ENCODE measurements around the gene GRN. TPM values are rescaled to one million over a fixed set of nuclear protein-coding genes. Genes with fewer than 3 reads are reported as not detected.

The GRN gene
- polyA plus RNA-seq, 2 of the 4 experiments (the other 2 are of a cell fraction) = 111 to 197 TPM

DNA sequence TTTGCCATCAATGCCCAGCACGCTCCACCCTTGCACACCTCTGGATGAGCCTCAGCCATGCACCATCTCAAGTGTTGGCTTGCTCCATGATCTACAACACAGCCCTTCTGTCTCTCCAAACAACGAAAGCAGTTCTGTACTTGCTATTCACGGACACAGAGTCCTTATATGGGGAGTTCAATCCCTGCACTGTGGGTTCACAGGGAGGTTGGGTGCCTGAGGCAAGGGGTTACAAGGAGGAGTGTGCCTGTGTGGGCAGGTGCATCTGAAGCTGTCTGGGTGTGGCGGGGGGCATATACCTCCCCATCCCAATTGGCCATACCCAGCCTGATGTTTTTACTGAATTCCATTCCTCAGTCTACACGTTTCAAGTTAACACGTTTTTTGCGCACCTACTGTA lies 31.1 kb upstream of the GRN start (continued):
- TF ChIP-seq TFCP2L1 (CRISPR knock-in tag; IDR thresholded peaks at IDR 0.05) (no peak), PHF8 (IDR thresholded peaks at IDR 0.05; ENCODE audit: borderline replicate concordance, low read depth) (no peak)

DNA sequence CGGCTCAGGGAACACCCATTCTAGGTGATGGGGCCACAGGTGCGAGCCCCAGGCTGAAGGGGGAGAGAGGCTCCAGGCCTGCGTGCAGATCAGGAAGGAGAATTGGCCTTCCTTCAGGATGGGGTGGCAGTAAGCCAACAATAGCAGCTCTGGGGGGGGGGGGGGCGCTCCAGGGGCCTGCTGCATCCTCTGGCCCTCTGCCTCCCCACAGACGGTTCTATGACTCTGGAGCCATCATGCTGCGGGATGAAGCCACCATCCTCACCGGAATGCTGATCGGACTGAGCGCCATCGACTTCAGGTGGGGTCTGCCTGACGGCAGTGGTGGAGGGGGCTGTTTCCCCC lies 30.6 kb upstream of the GRN start:
- WGBS (ENCODE audit: missing lambda C conversion rate) = 63% methylated on average over 11 of the region's 11 CpGs
- DNase-seq (ENCODE audit: low read depth in 1 of 2, low spot score in 1 of 2) = no peak
- H3K4me2 ChIP-seq = peak overlapping the region; percentile 99
- 0 out of 3 replicates have a peak, but pooled peaks cover 4% of the 10 kb centered on the region for H3K4me1 ChIP-seq
- no peak for FAIRE-seq
- peak overlapping the region; percentile 63; the same call in 2 of the 3 replicates for H3K4me3 ChIP-seq
- no peaks in the 10 kb centered on the region for H3K9me3 ChIP-seq
- TF ChIP-seq HEYL (CRISPR knock-in tag; IDR thresholded peaks at IDR 0.05) (no peak), BHLHE40 (IDR thresholded peaks at IDR 0.05; ENCODE audit: low read depth, low read length) (no peak), ZSCAN20 (CRISPR knock-in tag; IDR thresholded peaks at IDR 0.05) (no peak)
- no peak overlapping the region; a peak in 1 of 6 replicates for H3K27ac ChIP-seq
- no peak for ATAC-seq
- CTCF ChIA-PET = interaction anchor here (0.8 to 14.1 kb wide), 6 partner anchors 16 to 197 kb away, joined by 3 to 159 read pairs (median 5); no protein-coding TSS in a partner anchor
- POLR2A ChIA-PET = interaction anchor here (1.6 to 2.2 kb wide), 3 partner anchors 10 to 115 kb away, joined by 3 to 13 read pairs (median 5); partner anchors contain the start of gene ATXN7L3

DNA sequence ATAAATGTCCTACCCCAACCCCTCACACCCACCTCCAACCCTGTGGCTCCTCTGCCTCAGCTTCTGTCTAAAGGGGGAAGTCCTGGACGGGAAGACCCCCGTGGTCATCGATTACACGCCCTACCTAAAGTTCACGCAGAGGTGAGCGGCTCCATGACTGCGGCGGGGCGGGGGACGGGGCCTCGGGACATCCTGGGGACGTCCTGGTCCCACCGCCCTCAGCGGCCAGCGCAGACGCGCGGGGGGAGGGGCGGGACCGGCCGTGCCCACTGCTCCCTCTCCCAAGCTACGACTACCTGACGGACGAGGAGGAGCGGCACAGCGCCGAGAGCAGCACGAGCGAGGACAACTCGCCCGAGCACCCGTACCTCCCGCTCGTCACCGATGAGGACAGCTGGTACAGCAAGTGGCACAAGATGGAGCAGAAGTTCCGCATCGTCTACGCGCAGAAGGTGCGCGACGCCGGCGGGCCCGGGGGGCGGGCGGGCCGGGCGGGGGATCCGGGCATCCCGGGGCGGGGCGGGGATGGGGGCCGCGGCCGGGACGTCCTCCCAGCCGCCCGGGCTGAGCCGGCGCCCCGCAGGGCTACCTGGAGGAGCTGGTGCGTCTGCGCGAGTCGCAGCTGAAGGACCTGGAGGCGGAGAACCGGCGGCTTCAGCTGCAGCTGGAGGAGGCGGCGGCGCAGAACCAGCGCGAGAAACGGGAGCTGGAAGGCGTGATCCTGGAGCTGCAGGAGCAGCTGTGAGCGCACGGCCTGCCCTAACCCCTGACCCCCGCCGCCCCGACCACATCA lies 30.0 kb upstream of the GRN start:
- WGBS (ENCODE audit: missing lambda C conversion rate) = 14% methylated on average over 25 of the region's 81 CpGs
- peak overlapping the region; percentile 63 for H3K4me3 ChIP-seq
- CTCF ChIA-PET = interaction anchor here (0.8 to 14.1 kb wide), 6 partner anchors 15 to 197 kb away, joined by 3 to 159 read pairs (median 5); no protein-coding TSS in a partner anchor
- DNase-seq (ENCODE audit: low read depth in 1 of 2, low spot score in 1 of 2) (peak; percentile 73 to 93), FAIRE-seq (no peak), ATAC-seq (peak; percentile 64 to 73)
- H3K4me2 ChIP-seq = peak overlapping the region; percentile 99
- no peaks in the 10 kb centered on the region for H3K9me3 ChIP-seq
- H3K27ac ChIP-seq = peak overlapping the region; percentile 51 to 78; a peak in 5 of 6 replicates
- 0 out of 3 replicates have a peak, but pooled peaks cover 4% of the 10 kb centered on the region for H3K4me1 ChIP-seq
- POLR2A ChIA-PET = interaction anchor here (0.6 to 2.2 kb wide), 6 partner anchors 9 to 115 kb away, joined by 3 to 13 read pairs (median 4); partner anchors contain the start of genes ATXN7L3 and SLC25A39
- TF ChIP-seq MYC (IDR thresholded peaks at IDR 0.05; ENCODE audit: borderline replicate concordance, low read length) (no peak), MAFK (IDR thresholded peaks at IDR 0.05; ENCODE audit: partially characterized antibody) (no peak), FOXS1 (CRISPR knock-in tag; IDR thresholded peaks at IDR 0.05) (no peak), RAD21 (conservative IDR thresholded peaks at IDR 0.05 in 1 of 2, IDR thresholded peaks at IDR 0.05 in 1 of 2) (no peak), SMC3 (IDR thresholded peaks at IDR 0.05) (no peak), HOXB5 (CRISPR knock-in tag; IDR thresholded peaks at IDR 0.05) (no peak), CBX2 (IDR thresholded peaks at IDR 0.05; ENCODE audit: borderline replicate concordance, low read depth) (no peak), FOSL2 (IDR thresholded peaks at IDR 0.05) (no peak), FOSL2 (CRISPR knock-in tag; IDR thresholded peaks at IDR 0.05) (no peak), BHLHE40 (IDR thresholded peaks at IDR 0.05; ENCODE audit: low read depth, low read length) (no peak), HOXA7 (CRISPR knock-in tag; IDR thresholded peaks at IDR 0.05) (no peak), ZFP36 (IDR thresholded peaks at IDR 0.05; ENCODE audit: borderline replicate concordance, partially characterized antibody) (no peak), NFE2L2 (conservative IDR thresholded peaks at IDR 0.05; ENCODE audit: low read length) (no peak), CHD2 (IDR thresholded peaks at IDR 0.05; ENCODE audit: low read length, partially characterized antibody) (peak; percentile 78), NR3C1 (IDR thresholded peaks at IDR 0.05) (no peak), PHF8 (IDR thresholded peaks at IDR 0.05; ENCODE audit: borderline replicate concordance, low read depth) (no peak), CHD4 (IDR thresholded peaks at IDR 0.05; ENCODE audit: borderline replicate concordance) (no peak), CEBPB (IDR thresholded peaks at IDR 0.05) (no peak), CBX8 (IDR thresholded peaks at IDR 0.05) (no peak), SREBF2 (IDR thresholded peaks at IDR 0.05) (no peak)
- TF ChIP-seq, protein P1, sequence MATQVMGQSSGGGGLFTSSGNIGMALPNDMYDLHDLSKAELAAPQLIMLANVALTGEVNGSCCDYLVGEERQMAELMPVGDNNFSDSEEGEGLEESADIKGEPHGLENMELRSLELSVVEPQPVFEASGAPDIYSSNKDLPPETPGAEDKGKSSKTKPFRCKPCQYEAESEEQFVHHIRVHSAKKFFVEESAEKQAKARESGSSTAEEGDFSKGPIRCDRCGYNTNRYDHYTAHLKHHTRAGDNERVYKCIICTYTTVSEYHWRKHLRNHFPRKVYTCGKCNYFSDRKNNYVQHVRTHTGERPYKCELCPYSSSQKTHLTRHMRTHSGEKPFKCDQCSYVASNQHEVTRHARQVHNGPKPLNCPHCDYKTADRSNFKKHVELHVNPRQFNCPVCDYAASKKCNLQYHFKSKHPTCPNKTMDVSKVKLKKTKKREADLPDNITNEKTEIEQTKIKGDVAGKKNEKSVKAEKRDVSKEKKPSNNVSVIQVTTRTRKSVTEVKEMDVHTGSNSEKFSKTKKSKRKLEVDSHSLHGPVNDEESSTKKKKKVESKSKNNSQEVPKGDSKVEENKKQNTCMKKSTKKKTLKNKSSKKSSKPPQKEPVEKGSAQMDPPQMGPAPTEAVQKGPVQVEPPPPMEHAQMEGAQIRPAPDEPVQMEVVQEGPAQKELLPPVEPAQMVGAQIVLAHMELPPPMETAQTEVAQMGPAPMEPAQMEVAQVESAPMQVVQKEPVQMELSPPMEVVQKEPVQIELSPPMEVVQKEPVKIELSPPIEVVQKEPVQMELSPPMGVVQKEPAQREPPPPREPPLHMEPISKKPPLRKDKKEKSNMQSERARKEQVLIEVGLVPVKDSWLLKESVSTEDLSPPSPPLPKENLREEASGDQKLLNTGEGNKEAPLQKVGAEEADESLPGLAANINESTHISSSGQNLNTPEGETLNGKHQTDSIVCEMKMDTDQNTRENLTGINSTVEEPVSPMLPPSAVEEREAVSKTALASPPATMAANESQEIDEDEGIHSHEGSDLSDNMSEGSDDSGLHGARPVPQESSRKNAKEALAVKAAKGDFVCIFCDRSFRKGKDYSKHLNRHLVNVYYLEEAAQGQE (IDR thresholded peaks at IDR 0.05) = peak; percentile 60; the same call in 1 of the 2 replicates
- TF ChIP-seq, protein P2, sequence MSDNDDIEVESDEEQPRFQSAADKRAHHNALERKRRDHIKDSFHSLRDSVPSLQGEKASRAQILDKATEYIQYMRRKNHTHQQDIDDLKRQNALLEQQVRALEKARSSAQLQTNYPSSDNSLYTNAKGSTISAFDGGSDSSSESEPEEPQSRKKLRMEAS (IDR thresholded peaks at IDR 0.05) = peak; percentile 33; the same call in 1 of the 2 replicates
- TF ChIP-seq, protein P3, sequence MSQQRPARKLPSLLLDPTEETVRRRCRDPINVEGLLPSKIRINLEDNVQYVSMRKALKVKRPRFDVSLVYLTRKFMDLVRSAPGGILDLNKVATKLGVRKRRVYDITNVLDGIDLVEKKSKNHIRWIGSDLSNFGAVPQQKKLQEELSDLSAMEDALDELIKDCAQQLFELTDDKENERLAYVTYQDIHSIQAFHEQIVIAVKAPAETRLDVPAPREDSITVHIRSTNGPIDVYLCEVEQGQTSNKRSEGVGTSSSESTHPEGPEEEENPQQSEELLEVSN (IDR thresholded peaks at IDR 0.05; ENCODE audit: borderline replicate concordance, low read depth) = peak; percentile 52; the same call in 1 of the 2 replicates
- TF ChIP-seq, protein P4, sequence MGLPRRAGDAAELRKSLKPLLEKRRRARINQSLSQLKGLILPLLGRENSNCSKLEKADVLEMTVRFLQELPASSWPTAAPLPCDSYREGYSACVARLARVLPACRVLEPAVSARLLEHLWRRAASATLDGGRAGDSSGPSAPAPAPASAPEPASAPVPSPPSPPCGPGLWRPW (IDR thresholded peaks at IDR 0.05) = no peak
- TF ChIP-seq, protein P5, sequence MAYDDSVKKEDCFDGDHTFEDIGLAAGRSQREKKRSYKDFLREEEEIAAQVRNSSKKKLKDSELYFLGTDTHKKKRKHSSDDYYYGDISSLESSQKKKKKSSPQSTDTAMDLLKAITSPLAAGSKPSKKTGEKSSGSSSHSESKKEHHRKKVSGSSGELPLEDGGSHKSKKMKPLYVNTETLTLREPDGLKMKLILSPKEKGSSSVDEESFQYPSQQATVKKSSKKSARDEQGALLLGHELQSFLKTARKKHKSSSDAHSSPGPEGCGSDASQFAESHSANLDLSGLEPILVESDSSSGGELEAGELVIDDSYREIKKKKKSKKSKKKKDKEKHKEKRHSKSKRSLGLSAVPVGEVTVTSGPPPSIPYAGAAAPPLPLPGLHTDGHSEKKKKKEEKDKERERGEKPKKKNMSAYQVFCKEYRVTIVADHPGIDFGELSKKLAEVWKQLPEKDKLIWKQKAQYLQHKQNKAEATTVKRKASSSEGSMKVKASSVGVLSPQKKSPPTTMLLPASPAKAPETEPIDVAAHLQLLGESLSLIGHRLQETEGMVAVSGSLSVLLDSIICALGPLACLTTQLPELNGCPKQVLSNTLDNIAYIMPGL (CRISPR knock-in tag; IDR thresholded peaks at IDR 0.05; ENCODE audit: borderline replicate concordance) = no peak

All from A549 (cell line).